Measurements from ENCODE around the gene FUCA2. TPM values are rescaled to one million over a fixed set of nuclear protein-coding genes. Genes with fewer than 3 reads are reported as not detected.

FUCA2 gene
- total RNA-seq, 1 experiment from 2014 or later: 15.3 TPM

- CTCF ChIA-PET: no interaction called here
These were observed 45.0 kb upstream of the FUCA2 start for GRCh38 chr6:143556529-143556928.

GRCh38 chr6:143555582-143555981 is 44.1 kb upstream of the FUCA2 start:
- Histone ChIP-seq H3K4me1 (ENCODE audit: insufficient read depth, low read length, poor library complexity, severe bottlenecking) (peaks cover 4% of the 10 kb centered on the region), H3K4me3 (ENCODE audit: low read depth, low read length, poor library complexity, severe bottlenecking) (no peak overlapping the region), H3K27ac (ENCODE audit: low read depth, low read length, poor library complexity, severe bottlenecking) (no peak overlapping the region), H3K9me3 (ENCODE audit: low read depth, low read length, poor library complexity, severe bottlenecking) (no peaks in the 10 kb centered on the region), H3K27me3 (replicated peaks; ENCODE audit: insufficient read depth, low read depth, low read length, poor library complexity) (no peaks in the 10 kb centered on the region), H3K36me3 (ENCODE audit: insufficient read depth, low read length, poor library complexity, severe bottlenecking) (no peaks in the 10 kb centered on the region)
- intact Hi-C loops (cut with micrococcal nuclease; ENCODE audit: unreplicated experiment): no loop called here
- TF ChIP-seq EZH2 (IDR thresholded peaks at IDR 0.05; ENCODE audit: borderline replicate concordance, low read depth, low read length, poor library complexity, severe bottlenecking) (no peak), CTCF (conservative IDR thresholded peaks at IDR 0.05; ENCODE audit: low read depth, low read length) (no peak)
- no peak for DNase-seq (ENCODE audit: low spot score)
- BruUV-seq (replicated peaks): no TSS peak
- ChIA-PET CTCF (no interaction called here), POLR2A (ENCODE audit: low non-redundant PET) (interaction anchor here (0.6 kb wide), 1 partner anchor 610 kb away, joined by 3 read pairs; the partner anchor contains the start of gene HIVEP2)

More at GRCh38 chr6:143556529-143556928, 45.0 kb upstream of the FUCA2 start:
- Histone ChIP-seq H3K27ac (ENCODE audit: low read depth, low read length, poor library complexity, severe bottlenecking) (no peak overlapping the region), H3K4me1 (ENCODE audit: insufficient read depth, low read length, poor library complexity, severe bottlenecking) (peaks cover 4% of the 10 kb centered on the region), H3K4me3 (ENCODE audit: low read depth, low read length, poor library complexity, severe bottlenecking) (no peak overlapping the region), H3K36me3 (ENCODE audit: insufficient read depth, low read length, poor library complexity, severe bottlenecking) (no peaks in the 10 kb centered on the region), H3K9me3 (ENCODE audit: low read depth, low read length, poor library complexity, severe bottlenecking) (no peaks in the 10 kb centered on the region), H3K27me3 (replicated peaks; ENCODE audit: insufficient read depth, low read depth, low read length, poor library complexity) (no peaks in the 10 kb centered on the region)
- TF ChIP-seq CTCF (conservative IDR thresholded peaks at IDR 0.05; ENCODE audit: low read depth, low read length) (no peak), EZH2 (IDR thresholded peaks at IDR 0.05; ENCODE audit: borderline replicate concordance, low read depth, low read length, poor library complexity, severe bottlenecking) (no peak)
- POLR2A ChIA-PET (ENCODE audit: low non-redundant PET): no interaction called here
- intact Hi-C loops (cut with micrococcal nuclease; ENCODE audit: unreplicated experiment): no loop called here
- BruUV-seq (replicated peaks): no TSS peak
- DNase-seq (ENCODE audit: low spot score): peak; percentile 48

- Histone ChIP-seq H3K4me1 (ENCODE audit: insufficient read depth, low read length, poor library complexity, severe bottlenecking) (peaks cover 4% of the 10 kb centered on the region), H3K27me3 (replicated peaks; ENCODE audit: insufficient read depth, low read depth, low read length, poor library complexity) (no peaks in the 10 kb centered on the region), H3K4me3 (ENCODE audit: low read depth, low read length, poor library complexity, severe bottlenecking) (no peak overlapping the region), H3K9me3 (ENCODE audit: low read depth, low read length, poor library complexity, severe bottlenecking) (no peaks in the 10 kb centered on the region), H3K36me3 (ENCODE audit: insufficient read depth, low read length, poor library complexity, severe bottlenecking) (no peaks in the 10 kb centered on the region), H3K27ac (ENCODE audit: low read depth, low read length, poor library complexity, severe bottlenecking) (no peak overlapping the region)
- ChIA-PET CTCF (no interaction called here), POLR2A (ENCODE audit: low non-redundant PET) (interaction anchor here (0.6 kb wide), 1 partner anchor 610 kb away, joined by 3 read pairs; the partner anchor contains the start of gene HIVEP2)
- TF ChIP-seq EZH2 (IDR thresholded peaks at IDR 0.05; ENCODE audit: borderline replicate concordance, low read depth, low read length, poor library complexity, severe bottlenecking) (no peak), CTCF (conservative IDR thresholded peaks at IDR 0.05; ENCODE audit: low read depth, low read length) (no peak)
- BruUV-seq (replicated peaks): no TSS peak
- intact Hi-C loops (cut with micrococcal nuclease; ENCODE audit: unreplicated experiment): no loop called here
- DNase-seq (ENCODE audit: low spot score): no peak
These were observed 43.6 kb upstream of the FUCA2 start for GRCh38 chr6:143555071-143555492.
